Right atrium auricular region (tissue), 2 donors: ENCODE measurements around the gene TFDP2. TPM values are rescaled to one million over a fixed set of nuclear protein-coding genes. Genes with fewer than 3 reads are reported as not detected.

Experiments
- DNase-seq: peaks from one replicate; pipeline ENCODE4 v3.0.0-alpha.2; 2019; ENCODE audit warnings: low spot score
- H3K27ac ChIP-seq, 2 donors: fragments of 200-600 bp; sonication (generic); 1 replicate in 1 of 2; 2 replicates in 1 of 2; pipeline ENCODE4 v1.5.1; 2016 to 2019
- H3K27me3 ChIP-seq, 2 donors: fragments of 200-600 bp; sonication (generic); one replicate each; pipeline versions ENCODE4 v1.5.1 to v1.6.0; 2017 to 2019
- H3K36me3 ChIP-seq: fragments of 200-600 bp; sonication (generic); one replicate; pipeline ENCODE4 v1.5.1; 2016
- H3K4me1 ChIP-seq, 2 donors: fragments of 200-600 bp; sonication (generic); one replicate each; pipeline versions ENCODE4 v1.5.1 to v1.6.0; 2017 to 2019
- H3K4me3 ChIP-seq, 2 donors: fragments of 200-600 bp; sonication (generic); 1 replicate in 1 of 2; 2 replicates in 1 of 2; pipeline ENCODE4 v1.5.1; 2017 to 2019; ENCODE audit warnings: mild to moderate bottlenecking in 1 of 2, moderate library complexity in 1 of 2
- H3K9me3 ChIP-seq, 2 donors: fragments of 200-600 bp; sonication (generic); one replicate each; pipeline ENCODE4 v1.5.1; 2019
- total RNA-seq, 2 donors: library from RNA; depleted of rRNA; stranded (reverse); fragments of >200 nt; gene quantifications; one replicate each; pipeline ENCODE4 v1.1.0, GENCODE V29; 2016
- TF ChIP-seq, protein P1 (sequence below), 2 donors: fragments of 200-600 bp; sonication (generic); IDR thresholded peaks; one replicate each; pipeline ENCODE4 v1.5.1; 2019; ENCODE audit warnings: antibody characterized with exemption in 2 of 2

The TFDP2 gene
- total RNA-seq, 2 donors from 2014 or later: 30.2 to 59.3 TPM

DNA sequence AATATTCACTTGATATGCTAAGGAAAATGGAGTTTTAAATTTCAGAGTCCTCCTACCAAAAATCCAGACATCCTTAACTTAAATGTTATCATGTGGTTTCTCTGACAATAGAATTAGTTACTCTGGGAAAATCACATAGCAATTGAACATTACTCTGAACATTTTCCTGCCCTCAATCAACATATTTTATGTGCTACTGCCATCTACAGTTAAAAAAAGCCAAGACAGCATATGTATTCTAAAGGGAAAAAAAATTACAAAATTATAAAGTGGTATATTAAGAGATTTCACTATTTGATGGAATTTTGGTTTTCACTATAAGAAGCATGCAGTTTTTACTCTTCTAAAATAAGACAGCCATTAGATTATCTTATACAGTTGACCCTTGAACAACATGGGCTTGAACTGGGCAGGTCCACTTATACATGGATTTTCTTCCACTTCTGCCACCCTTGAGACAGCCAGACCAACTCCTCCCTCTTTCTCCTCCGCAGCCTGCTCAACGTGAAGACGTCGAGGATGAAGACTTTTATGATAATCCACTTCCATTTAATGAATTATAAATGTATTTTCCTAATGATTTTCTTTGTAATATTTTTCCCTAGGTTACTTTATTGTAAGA lies 150.6 kb downstream of the TFDP2 start:
- Histone ChIP-seq H3K27ac (no peak overlapping the region), H3K27me3 (no peaks in the 10 kb centered on the region), H3K9me3 (no peaks in the 10 kb centered on the region), H3K4me1 (peaks cover 0 to 7% of the 10 kb centered on the region in 2 donors), H3K4me3 (no peak overlapping the region), H3K36me3 (no peaks in the 10 kb centered on the region)
- TF ChIP-seq, protein P1, sequence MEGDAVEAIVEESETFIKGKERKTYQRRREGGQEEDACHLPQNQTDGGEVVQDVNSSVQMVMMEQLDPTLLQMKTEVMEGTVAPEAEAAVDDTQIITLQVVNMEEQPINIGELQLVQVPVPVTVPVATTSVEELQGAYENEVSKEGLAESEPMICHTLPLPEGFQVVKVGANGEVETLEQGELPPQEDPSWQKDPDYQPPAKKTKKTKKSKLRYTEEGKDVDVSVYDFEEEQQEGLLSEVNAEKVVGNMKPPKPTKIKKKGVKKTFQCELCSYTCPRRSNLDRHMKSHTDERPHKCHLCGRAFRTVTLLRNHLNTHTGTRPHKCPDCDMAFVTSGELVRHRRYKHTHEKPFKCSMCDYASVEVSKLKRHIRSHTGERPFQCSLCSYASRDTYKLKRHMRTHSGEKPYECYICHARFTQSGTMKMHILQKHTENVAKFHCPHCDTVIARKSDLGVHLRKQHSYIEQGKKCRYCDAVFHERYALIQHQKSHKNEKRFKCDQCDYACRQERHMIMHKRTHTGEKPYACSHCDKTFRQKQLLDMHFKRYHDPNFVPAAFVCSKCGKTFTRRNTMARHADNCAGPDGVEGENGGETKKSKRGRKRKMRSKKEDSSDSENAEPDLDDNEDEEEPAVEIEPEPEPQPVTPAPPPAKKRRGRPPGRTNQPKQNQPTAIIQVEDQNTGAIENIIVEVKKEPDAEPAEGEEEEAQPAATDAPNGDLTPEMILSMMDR (IDR thresholded peaks at IDR 0.05): peak in 1 of 2 donors; percentile 57
- DNase-seq: no peak

DNA sequence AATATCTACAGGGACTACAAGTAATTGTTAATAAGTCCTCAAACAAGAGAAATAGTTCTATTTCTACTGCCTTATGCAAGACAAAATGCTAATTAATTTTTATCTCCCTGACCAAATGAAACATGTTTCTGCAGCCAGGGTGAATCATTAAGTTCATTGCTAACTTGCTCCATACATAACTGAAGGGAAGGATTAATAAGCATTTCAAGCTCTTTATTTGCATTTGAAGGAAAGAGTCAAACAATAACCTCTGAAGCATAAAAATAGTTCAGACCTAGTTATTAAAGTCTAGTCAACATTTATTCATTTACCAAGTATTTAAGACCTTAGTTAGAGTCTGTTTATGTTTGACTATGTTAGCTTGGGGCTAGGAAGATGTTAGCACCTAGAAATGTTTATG lies 152.9 kb downstream of the TFDP2 start:
- Histone ChIP-seq H3K27me3 (no peaks in the 10 kb centered on the region), H3K36me3 (no peaks in the 10 kb centered on the region), H3K9me3 (no peaks in the 10 kb centered on the region), H3K4me3 (no peak overlapping the region), H3K4me1 (peaks cover 0 to 7% of the 10 kb centered on the region in 2 donors), H3K27ac (no peak overlapping the region)
- TF ChIP-seq, protein P1 (IDR thresholded peaks at IDR 0.05): no peak
- no peak for DNase-seq

DNA sequence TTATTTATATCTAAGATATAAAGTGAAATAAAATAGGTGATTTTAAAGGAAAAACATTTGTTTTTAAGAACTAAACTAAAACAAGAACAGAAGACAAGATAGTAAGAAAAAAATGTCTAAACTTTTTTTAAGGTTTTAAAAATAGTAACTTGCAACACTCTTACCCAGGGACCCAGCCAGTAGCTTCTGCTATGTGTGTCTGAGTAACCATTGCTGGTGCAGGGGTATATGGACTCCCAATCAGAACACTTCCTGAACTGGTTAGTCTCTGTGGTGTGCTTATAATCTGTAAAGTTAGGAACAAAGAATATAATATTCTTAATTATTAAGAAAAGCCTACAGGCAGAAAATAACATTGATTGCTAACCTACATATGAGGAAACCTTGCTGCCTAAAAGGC lies 154.5 kb downstream of the TFDP2 start:
- peaks cover 0 to 7% of the 10 kb centered on the region in 2 donors for H3K4me1 ChIP-seq
- no peaks in the 10 kb centered on the region for H3K9me3 ChIP-seq
- H3K4me3 ChIP-seq: no peak overlapping the region
- no peaks in the 10 kb centered on the region for H3K36me3 ChIP-seq
- H3K27ac ChIP-seq: no peak overlapping the region
- no peaks in the 10 kb centered on the region for H3K27me3 ChIP-seq
- no peak for DNase-seq
- TF ChIP-seq, protein P1 (IDR thresholded peaks at IDR 0.05): no peak

DNA sequence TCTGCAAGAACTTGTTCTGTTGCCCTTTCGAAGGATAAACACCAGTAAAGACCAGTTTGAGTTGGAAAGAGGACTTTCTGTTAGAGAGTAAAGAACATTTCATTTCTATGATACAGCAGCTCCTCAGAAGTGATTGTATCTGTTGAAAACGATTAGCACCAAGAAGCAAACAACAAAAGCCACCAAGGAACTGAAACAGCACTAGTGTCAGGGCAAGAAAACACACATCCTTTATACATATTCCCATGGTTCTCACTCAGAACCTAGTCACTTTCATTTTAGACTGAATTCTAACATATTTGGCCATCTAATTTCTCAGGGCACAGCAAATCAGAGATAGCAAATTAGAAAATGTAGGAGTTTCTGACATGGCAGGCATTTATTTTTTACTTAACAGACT lies 156.8 kb downstream of the TFDP2 start:
- Histone ChIP-seq H3K9me3 (no peaks in the 10 kb centered on the region), H3K36me3 (no peaks in the 10 kb centered on the region), H3K4me3 (no peak overlapping the region), H3K27ac (no peak overlapping the region), H3K4me1 (peaks cover 0 to 7% of the 10 kb centered on the region in 2 donors), H3K27me3 (no peaks in the 10 kb centered on the region)
- no peak for DNase-seq
- TF ChIP-seq, protein P1 (IDR thresholded peaks at IDR 0.05): no peak

DNA sequence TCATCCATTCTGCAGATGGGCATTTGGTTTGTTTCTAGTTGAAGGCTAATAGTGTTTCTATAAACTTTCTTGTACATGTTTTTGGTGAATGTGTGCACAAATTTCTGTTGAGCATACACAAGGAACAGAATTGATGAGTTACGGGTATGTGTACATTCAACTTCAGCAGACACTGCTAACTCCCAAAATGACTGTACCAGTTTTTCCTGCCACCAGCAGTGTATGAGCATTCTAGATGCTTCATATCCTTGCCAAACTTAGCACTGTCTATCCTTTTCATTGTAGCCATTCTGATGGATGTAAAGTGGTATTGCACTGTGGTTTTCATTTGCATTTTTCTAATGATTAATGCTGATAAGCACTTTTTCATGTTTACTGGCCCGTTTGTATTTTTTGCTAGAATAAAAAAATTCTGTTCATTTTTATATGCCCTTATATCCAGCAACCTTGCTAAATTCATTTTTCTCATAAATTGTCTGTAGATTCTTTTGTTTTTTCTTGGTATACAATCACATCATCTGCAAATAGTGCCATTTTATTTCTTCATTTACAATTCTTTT lies 162.7 kb downstream of the TFDP2 start:
- no peaks in the 10 kb centered on the region for H3K27me3 ChIP-seq
- H3K27ac ChIP-seq: no peak overlapping the region
- no peaks in the 10 kb centered on the region for H3K4me1 ChIP-seq
- no peaks in the 10 kb centered on the region for H3K36me3 ChIP-seq
- no peak overlapping the region for H3K4me3 ChIP-seq
- DNase-seq: no peak
- H3K9me3 ChIP-seq: no peaks in the 10 kb centered on the region
- TF ChIP-seq, protein P1 (IDR thresholded peaks at IDR 0.05): no peak

DNA sequence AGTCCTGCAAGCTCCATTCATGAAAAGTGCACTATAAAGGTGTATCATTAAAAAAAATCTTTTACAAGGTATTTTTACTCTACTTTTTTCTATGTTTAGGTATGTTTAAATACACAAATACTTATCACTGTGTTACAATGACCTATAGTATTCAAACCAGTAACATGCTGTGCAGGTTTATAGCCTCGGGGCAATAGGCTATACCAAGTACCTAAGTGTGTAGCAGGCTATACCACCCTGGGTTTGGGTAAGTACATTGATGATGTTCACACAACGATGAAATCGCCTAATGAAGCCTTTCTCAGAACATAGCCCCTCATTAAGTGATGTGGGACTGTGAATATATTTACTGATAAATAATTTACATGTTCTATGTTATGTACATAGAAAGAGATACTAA lies 168.3 kb downstream of the TFDP2 start:
- H3K27me3 ChIP-seq: no peaks in the 10 kb centered on the region
- H3K4me1 ChIP-seq: no peaks in the 10 kb centered on the region
- TF ChIP-seq, protein P1 (IDR thresholded peaks at IDR 0.05): no peak
- no peak overlapping the region for H3K4me3 ChIP-seq
- no peak overlapping the region for H3K27ac ChIP-seq
- H3K9me3 ChIP-seq: no peaks in the 10 kb centered on the region
- no peaks in the 10 kb centered on the region for H3K36me3 ChIP-seq
- no peak for DNase-seq
